HCT116 (cell line): ENCODE results near the gene TRPM7. TPM values are rescaled to one million over a fixed set of nuclear protein-coding genes. Genes with fewer than 3 reads are reported as not detected.

Experiments
- ATAC-seq: fragments of 200-7000 bp; cut with Tn5 transposase; 2 replicates; pipeline ENCODE4 v1.9.1; 2020; ENCODE audit warnings: mild to moderate bottlenecking, moderate library complexity
- BruUV-seq: library from RNA; stranded (reverse); fragments of 400-500 nt; replicated peaks from 2 replicates; lab custom pipeline; 2021; lab: Mats Ljungman, UMichigan
- CTCF ChIA-PET: fragments of 300-600 bp; sonication (Branson Sonifier 250); formaldehyde crosslinking; loops from one replicate; lab custom pipeline; 2021; ENCODE audit warnings: antibody characterized with exemption; lab: Charles Lee
- POLR2A ChIA-PET: fragments of 300-600, 350-600 bp; sonication (Branson Sonifier 250); formaldehyde crosslinking; loops from one replicate; lab custom pipeline; 2021; ENCODE audit warnings: antibody characterized with exemption; lab: Charles Lee
- RAD21 ChIA-PET, 2 experiments: fragments of 300-600 bp; sonication (Branson Sonifier 250); formaldehyde crosslinking; loops; one replicate each; lab custom pipeline; 2023; ENCODE audit warnings: low total read pairs in 2 of 2; ENCODE audit not compliant: uncharacterized antibody in 2 of 2, unreplicated experiment in 2 of 2, low non-redundant PET in 1 of 2; lab: Charles Lee
- DNase-seq: peaks from one replicate; pipeline ENCODE4 v3.0.0-alpha.2; 2010; ENCODE audit warnings: low read depth, low spot score
- H2AFZ ChIP-seq: fragments of 200-600 bp; shearing (Covaris generic), sonication (generic); 2 replicates; pipeline ENCODE4 v1.6.1; 2017; ENCODE audit warnings: low read depth, mixed run types, mixed read lengths, antibody characterized with exemption, low read length; ENCODE audit not compliant: poor library complexity, severe bottlenecking
- H3K27ac ChIP-seq: 2 replicates; pipeline ENCODE4 v1.5.1; 2012; ENCODE audit warnings: low read depth, low read length
- H3K27me3 ChIP-seq: fragments of 200-600 bp; sonication (generic); 2 replicates; pipeline ENCODE4 v1.6.1; 2016; ENCODE audit warnings: mixed run types, low read length, mixed read lengths; ENCODE audit not compliant: insufficient read depth
- H3K36me3 ChIP-seq, 2 experiments: fragments of 200-500 bp in 1 of 2; fragments of 200-600 bp in 1 of 2; sonication (Bioruptor generic) in 1 of 2; sonication (generic) in 1 of 2; 2 replicates each; pipeline versions ENCODE4 v1.5.1 to v1.6.1; 2014 to 2016; ENCODE audit warnings: low read length in 2 of 2, inconsistent platforms in 1 of 2, mixed read lengths in 1 of 2, mixed run types in 1 of 2; ENCODE audit not compliant: insufficient read depth in 2 of 2, control insufficient read depth in 1 of 2
- H3K4me1 ChIP-seq, 2 experiments: fragments of 200-600 bp in 1 of 2; sonication (generic) in 1 of 2; 2 replicates each; pipeline versions ENCODE4 v1.5.1 to v1.6.1; 2012 to 2017; ENCODE audit warnings: low read length in 2 of 2, inconsistent platforms in 1 of 2, mild to moderate bottlenecking in 1 of 2, mixed read lengths in 1 of 2, mixed run types in 1 of 2, moderate library complexity in 1 of 2; ENCODE audit not compliant: insufficient read depth in 2 of 2, control insufficient read depth in 1 of 2
- H3K4me2 ChIP-seq: fragments of 200-600 bp; sonication (generic); 2 replicates; pipeline ENCODE4 v1.6.1; 2017; ENCODE audit warnings: mixed run types, low read length, mixed read lengths
- H3K4me3 ChIP-seq, 2 experiments: fragments of 200-600 bp in 1 of 2; sonication (generic) in 1 of 2; replicated peaks in 1 of 2; 2 replicates each; pipeline ENCODE4 v1.5.1; 2011 to 2016; ENCODE audit warnings: low read length in 2 of 2, control low read depth in 1 of 2, low read depth in 1 of 2, mild to moderate bottlenecking in 1 of 2, mixed read lengths in 1 of 2, mixed run types in 1 of 2
- H3K79me2 ChIP-seq: fragments of 200-600 bp; sonication (generic); 2 replicates; pipeline ENCODE4 v1.6.1; 2017; ENCODE audit warnings: mild to moderate bottlenecking, mixed run types, low read length, moderate library complexity, mixed read lengths; ENCODE audit not compliant: insufficient read depth
- H3K9ac ChIP-seq: fragments of 200-600 bp; sonication (generic); 2 replicates; pipeline ENCODE4 v1.6.1; 2016; ENCODE audit warnings: low read length, mixed read lengths
- H3K9me2 ChIP-seq: fragments of 200-600 bp; sonication (generic), shearing (Covaris generic); 2 replicates; pipeline ENCODE4 v1.6.1; 2017; ENCODE audit warnings: mixed run types, mild to moderate bottlenecking, moderate library complexity; ENCODE audit not compliant: insufficient read depth
- H3K9me3 ChIP-seq, 2 experiments: fragments of 200-500 bp in 1 of 2; fragments of 200-600 bp in 1 of 2; sonication (Bioruptor generic) in 1 of 2; sonication (generic) in 1 of 2; 2 replicates each; pipeline ENCODE4 v1.6.1; 2014 to 2017; ENCODE audit warnings: low read length in 2 of 2, mixed read lengths in 2 of 2, inconsistent platforms in 1 of 2, low read depth in 1 of 2, mild to moderate bottlenecking in 1 of 2, mixed run types in 1 of 2, moderate library complexity in 1 of 2; ENCODE audit not compliant: control insufficient read depth in 1 of 2, insufficient read depth in 1 of 2
- H4K20me1 ChIP-seq: fragments of 200-600 bp; sonication (generic), shearing (Covaris generic); 2 replicates; pipeline ENCODE4 v1.6.1; 2017; ENCODE audit warnings: mixed run types, mild to moderate bottlenecking, moderate library complexity; ENCODE audit not compliant: insufficient read depth
- CBX3 ChIP-seq: IDR thresholded peaks from 2 replicates; pipeline ENCODE4 v1.6.1; 2012; ENCODE audit warnings: low read depth
- CEBPB ChIP-seq: IDR thresholded peaks from 2 replicates; pipeline ENCODE4 v1.6.1; 2012; ENCODE audit warnings: low read depth
- SIN3A ChIP-seq: IDR thresholded peaks from 2 replicates; pipeline ENCODE4 v1.6.1; 2012; ENCODE audit warnings: low read depth
- SRF ChIP-seq: IDR thresholded peaks from 2 replicates; pipeline ENCODE4 v1.6.1; 2012; ENCODE audit warnings: low read depth
- TCF7L2 ChIP-seq: IDR thresholded peaks from 2 replicates; pipeline ENCODE4 v1.7.0; 2011; ENCODE audit warnings: borderline replicate concordance, inconsistent platforms; ENCODE audit not compliant: insufficient read depth, insufficient read length; ENCODE audit errors: extremely low read depth
- ZBTB33 ChIP-seq: IDR thresholded peaks from 2 replicates; pipeline ENCODE4 v1.6.1; 2011; ENCODE audit warnings: mild to moderate bottlenecking, low read length, moderate library complexity; ENCODE audit not compliant: insufficient replicate concordance; ENCODE audit errors: extremely low read depth
- ZNF274 ChIP-seq: fragments of 200-500 bp; sonication (Bioruptor generic); IDR thresholded peaks from 2 replicates; pipeline ENCODE4 v1.6.1; 2014; ENCODE audit warnings: mild to moderate bottlenecking, low read depth, low read length, inconsistent platforms
- intact Hi-C: fragments of 100-400 bp; cut with micrococcal nuclease; formaldehyde crosslinking; loops from 2 replicates; pipeline ENCODE4 v1.10.0; 2022
- total RNA-seq: library from RNA; stranded (reverse); gene quantifications from one replicate; pipeline ENCODE4 v1.2.1, GENCODE V29; 2021; ENCODE audit not compliant: unreplicated experiment

TRPM7 gene
- total RNA-seq, 1 experiment from 2014 or later: 26.3 TPM

DNA sequence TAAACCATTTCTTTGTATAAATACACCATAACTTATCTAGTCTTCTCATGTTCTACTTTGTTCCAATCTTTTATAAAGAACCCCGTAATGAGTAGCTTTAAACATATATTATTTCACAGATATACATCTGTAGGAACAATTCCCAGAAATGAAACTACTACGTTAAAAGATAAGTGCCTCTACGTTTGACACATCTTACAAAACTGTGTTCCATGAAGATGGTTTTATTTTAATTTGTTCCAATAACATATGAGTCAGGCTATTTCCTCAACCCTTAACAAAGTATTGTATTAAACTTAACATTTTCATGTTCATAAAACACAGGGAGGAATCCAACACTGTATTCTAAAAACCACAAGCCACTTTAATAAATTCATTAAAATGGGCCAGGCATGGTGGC lies 52.9 kb downstream of the TRPM7 start (continued):
- no peak for TF ChIP-seq ZBTB33

DNA sequence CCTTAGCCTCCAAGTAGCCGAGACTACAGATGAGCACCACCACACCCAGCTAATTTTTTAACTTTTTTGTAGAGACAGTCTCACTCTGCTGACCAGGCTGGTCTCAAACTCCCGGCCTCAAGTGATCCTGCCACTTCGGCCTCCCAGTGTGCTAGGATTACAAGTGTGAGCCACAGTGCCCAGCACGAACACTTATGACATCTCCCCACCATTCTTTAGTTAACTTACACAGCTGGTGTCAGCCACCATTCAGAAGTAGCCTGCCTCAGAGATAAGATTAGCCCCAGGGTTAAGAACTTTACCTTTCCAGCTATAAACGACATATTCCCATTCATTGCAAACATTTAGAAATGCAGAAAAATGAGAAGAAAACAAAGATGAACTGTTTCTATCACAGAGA lies 58.2 kb downstream of the TRPM7 start:
- POLR2A ChIA-PET: no interaction called here
- Histone ChIP-seq H3K4me2 (no peak overlapping the region), H2AFZ (no peak overlapping the region), H4K20me1 (0 out of 2 replicates have a peak, but pooled peaks cover 4% of the 10 kb centered on the region), H3K79me2 (no peaks in the 10 kb centered on the region), H3K4me3 (no peak overlapping the region), H3K27me3 (no peaks in the 10 kb centered on the region), H3K9me2 (no peaks in the 10 kb centered on the region), H3K9ac (no peak overlapping the region), H3K27ac (no peak overlapping the region), H3K4me1 (no peaks in the 10 kb centered on the region), H3K36me3 (peaks cover 25 to 29% of the 10 kb centered on the region in 2 experiments; a peak in 3 of 4 replicates), H3K9me3 (no peaks in the 10 kb centered on the region)
- intact Hi-C loops: no loop called here
- CTCF ChIA-PET: no interaction called here
- TF ChIP-seq CEBPB: no peak
- no peak for TF ChIP-seq SRF
- no TSS peak for BruUV-seq
- RAD21 ChIA-PET: no interaction called here
- ATAC-seq: no peak
- no peak for DNase-seq

DNA sequence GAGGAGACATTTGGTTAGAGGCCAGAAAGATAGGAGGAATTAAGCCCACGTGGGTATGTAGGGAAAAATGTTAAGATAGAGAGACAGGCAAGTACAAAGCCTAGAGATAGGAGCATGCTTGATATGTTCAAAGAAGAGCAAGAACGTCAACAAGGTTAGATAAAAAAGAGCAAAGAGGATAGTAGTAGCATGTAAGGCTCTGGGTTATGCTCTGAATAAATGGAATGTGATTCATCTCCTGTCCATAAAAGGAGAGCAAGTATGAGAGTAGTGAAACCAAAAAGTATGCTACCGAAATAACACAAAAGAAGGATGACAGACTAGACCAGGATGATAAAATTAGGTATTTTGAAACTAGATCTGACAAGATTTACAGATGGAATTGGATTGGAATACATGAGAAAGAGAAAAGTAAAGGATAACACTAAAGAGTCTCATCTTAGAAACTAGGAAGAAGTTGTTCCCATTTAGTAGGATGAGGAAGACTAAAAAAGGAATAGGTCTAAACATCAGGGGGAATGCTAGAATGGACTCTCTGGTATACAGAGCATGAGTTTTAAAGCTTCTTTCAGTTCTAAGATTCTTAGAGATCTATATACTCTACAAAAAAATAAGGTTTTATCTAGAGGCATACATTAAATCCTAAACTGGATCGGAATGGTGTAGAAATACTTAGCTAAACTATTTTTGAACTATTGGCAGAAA lies 59.1 kb downstream of the TRPM7 start:
- no peak overlapping the region for H3K4me3 ChIP-seq
- ChIA-PET POLR2A (no interaction called here), RAD21 (no interaction called here), CTCF (no interaction called here)
- H3K79me2 ChIP-seq: no peaks in the 10 kb centered on the region
- no peak overlapping the region for H3K9ac ChIP-seq
- DNase-seq: no peak
- no peak overlapping the region for H3K4me2 ChIP-seq
- BruUV-seq: no TSS peak
- no peaks in the 10 kb centered on the region for H3K9me3 ChIP-seq
- H3K27me3 ChIP-seq: no peaks in the 10 kb centered on the region
- peaks cover 21 to 25% of the 10 kb centered on the region in 2 experiments; a peak in 3 of 4 replicates for H3K36me3 ChIP-seq
- no peaks in the 10 kb centered on the region for H3K9me2 ChIP-seq
- intact Hi-C loops: no loop called here
- no peak overlapping the region for H3K27ac ChIP-seq
- H3K4me1 ChIP-seq: no peaks in the 10 kb centered on the region
- 0 out of 2 replicates have a peak, but pooled peaks cover 4% of the 10 kb centered on the region for H4K20me1 ChIP-seq
- ATAC-seq: no peak
- TF ChIP-seq ZNF274: no peak
- TF ChIP-seq SIN3A: no peak
- TF ChIP-seq CBX3: no peak
- TF ChIP-seq TCF7L2: no peak
- TF ChIP-seq, all 23 proteins: peak for 0
- H2AFZ ChIP-seq: no peak overlapping the region
